SK-N-SH treated with all-trans-retinoic acid at 6 μM for 48 hours (cell line): Measurements from ENCODE around the gene EPS8L1.
A peak's percentile ranks its signal among the peaks of the same experiment; 100 is the strongest.

Experiments
- ARNTL ChIP-seq: fragments of 450-650 bp; formaldehyde crosslinking; IDR thresholded peaks from 2 replicates; pipeline ENCODE4 v1.5.0; 2020; ENCODE audit warnings: low read depth, mild to moderate bottlenecking, moderate library complexity, borderline replicate concordance
- BACH2 ChIP-seq: fragments of 250-450 bp; sonication (Bioruptor Pico); IDR thresholded peaks from 2 replicates; pipeline ENCODE4 v1.9.0; 2021; ENCODE audit warnings: mild to moderate bottlenecking, borderline replicate concordance
- OSR1 ChIP-seq: fragments of 250-450 bp; sonication (Bioruptor Pico); IDR thresholded peaks from 2 replicates; pipeline ENCODE4 v1.8.0; 2022; ENCODE audit warnings: moderate library complexity, mild to moderate bottlenecking, inconsistent platforms
- RARB ChIP-seq: fragments of 250-450 bp; sonication (Bioruptor Pico); IDR thresholded peaks from 2 replicates; pipeline ENCODE4 v1.8.0; 2021; ENCODE audit warnings: mild to moderate bottlenecking, moderate library complexity
- SNAI2 ChIP-seq: fragments of 250-450 bp; sonication (Bioruptor Pico); IDR thresholded peaks from 2 replicates; pipeline ENCODE4 v1.5.0; 2020; ENCODE audit warnings: mild to moderate bottlenecking, moderate library complexity
- ZFP3 ChIP-seq: fragments of 250-450 bp; sonication (Bioruptor Pico); IDR thresholded peaks from 2 replicates; pipeline ENCODE4 v1.5.0; 2020; ENCODE audit warnings: mild to moderate bottlenecking, moderate library complexity
- ZFP30 ChIP-seq: fragments of 450-650 bp; formaldehyde crosslinking; IDR thresholded peaks from 2 replicates; pipeline ENCODE4 v1.5.0; 2022; ENCODE audit warnings: mild to moderate bottlenecking, moderate library complexity
- ZNF70 ChIP-seq: fragments of 450-650 bp; formaldehyde crosslinking; IDR thresholded peaks from 2 replicates; pipeline ENCODE4 v1.5.0; 2020; ENCODE audit warnings: mild to moderate bottlenecking, moderate library complexity
- ZNF8 ChIP-seq: fragments of 450-650 bp; formaldehyde crosslinking; IDR thresholded peaks from 2 replicates; pipeline ENCODE4 v1.5.0; 2020; ENCODE audit warnings: mild to moderate bottlenecking, moderate library complexity
- TF ChIP-seq, protein P1 (sequence below): fragments of 250-450 bp; sonication (Bioruptor Pico); IDR thresholded peaks from 2 replicates; pipeline ENCODE4 v1.8.0; 2020; ENCODE audit warnings: mild to moderate bottlenecking, moderate library complexity, borderline replicate concordance
- TF ChIP-seq, protein P2 (sequence below): fragments of 250-450 bp; sonication (Bioruptor Pico); IDR thresholded peaks from 2 replicates; pipeline ENCODE4 v1.5.1; 2020; ENCODE audit warnings: low read depth, mild to moderate bottlenecking, moderate library complexity

DNA sequence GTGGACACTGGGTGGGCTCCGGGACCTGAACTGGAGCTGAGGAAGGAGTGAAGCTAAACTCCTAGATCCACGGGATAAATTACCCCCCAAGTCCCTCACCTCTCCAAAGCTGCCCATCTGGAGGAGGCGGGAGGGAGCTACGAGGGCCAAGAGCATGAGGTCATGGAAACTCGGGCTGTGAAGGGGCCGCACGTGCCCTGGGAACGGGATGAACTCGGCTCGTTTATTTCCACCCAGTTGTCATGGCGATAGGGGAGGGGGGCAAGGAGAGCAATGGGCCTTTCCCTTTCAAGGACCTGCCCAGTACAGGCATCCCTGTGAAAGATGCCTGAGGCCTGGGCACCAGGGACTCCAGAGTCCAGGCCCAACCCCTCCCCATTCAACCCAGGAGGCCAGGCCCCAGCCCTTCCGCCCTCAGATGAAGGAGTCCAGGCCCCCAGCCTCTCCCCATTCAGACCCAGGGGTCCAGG is 37.9 kb downstream of the EPS8L1 start:
- no peak for TF ChIP-seq ARNTL (CRISPR knock-in tag)
- TF ChIP-seq, protein P1, sequence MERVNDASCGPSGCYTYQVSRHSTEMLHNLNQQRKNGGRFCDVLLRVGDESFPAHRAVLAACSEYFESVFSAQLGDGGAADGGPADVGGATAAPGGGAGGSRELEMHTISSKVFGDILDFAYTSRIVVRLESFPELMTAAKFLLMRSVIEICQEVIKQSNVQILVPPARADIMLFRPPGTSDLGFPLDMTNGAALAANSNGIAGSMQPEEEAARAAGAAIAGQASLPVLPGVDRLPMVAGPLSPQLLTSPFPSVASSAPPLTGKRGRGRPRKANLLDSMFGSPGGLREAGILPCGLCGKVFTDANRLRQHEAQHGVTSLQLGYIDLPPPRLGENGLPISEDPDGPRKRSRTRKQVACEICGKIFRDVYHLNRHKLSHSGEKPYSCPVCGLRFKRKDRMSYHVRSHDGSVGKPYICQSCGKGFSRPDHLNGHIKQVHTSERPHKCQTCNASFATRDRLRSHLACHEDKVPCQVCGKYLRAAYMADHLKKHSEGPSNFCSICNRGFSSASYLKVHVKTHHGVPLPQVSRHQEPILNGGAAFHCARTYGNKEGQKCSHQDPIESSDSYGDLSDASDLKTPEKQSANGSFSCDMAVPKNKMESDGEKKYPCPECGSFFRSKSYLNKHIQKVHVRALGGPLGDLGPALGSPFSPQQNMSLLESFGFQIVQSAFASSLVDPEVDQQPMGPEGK (CRISPR knock-in tag) = no peak
- no peak for TF ChIP-seq ZFP30
- TF ChIP-seq BACH2 (CRISPR knock-in tag) = no peak
- no peak for TF ChIP-seq RARB
- no peak for TF ChIP-seq OSR1 (CRISPR knock-in tag)
- no peak for TF ChIP-seq SNAI2 (CRISPR knock-in tag)
- no peak for TF ChIP-seq ZFP3 (CRISPR knock-in tag)
- TF ChIP-seq ZNF70 (CRISPR knock-in tag) = no peak
- TF ChIP-seq, protein P2, sequence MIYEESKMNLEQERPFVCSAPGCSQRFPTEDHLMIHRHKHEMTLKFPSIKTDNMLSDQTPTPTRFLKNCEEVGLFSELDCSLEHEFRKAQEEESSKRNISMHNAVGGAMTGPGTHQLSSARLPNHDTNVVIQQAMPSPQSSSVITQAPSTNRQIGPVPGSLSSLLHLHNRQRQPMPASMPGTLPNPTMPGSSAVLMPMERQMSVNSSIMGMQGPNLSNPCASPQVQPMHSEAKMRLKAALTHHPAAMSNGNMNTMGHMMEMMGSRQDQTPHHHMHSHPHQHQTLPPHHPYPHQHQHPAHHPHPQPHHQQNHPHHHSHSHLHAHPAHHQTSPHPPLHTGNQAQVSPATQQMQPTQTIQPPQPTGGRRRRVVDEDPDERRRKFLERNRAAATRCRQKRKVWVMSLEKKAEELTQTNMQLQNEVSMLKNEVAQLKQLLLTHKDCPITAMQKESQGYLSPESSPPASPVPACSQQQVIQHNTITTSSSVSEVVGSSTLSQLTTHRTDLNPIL (CRISPR knock-in tag) = 0 out of 2 replicates have a peak, but pooled peaks have one; percentile 32
- no peak for TF ChIP-seq ZNF8 (CRISPR knock-in tag)
